GM12878 (cell line): ENCODE data around the gene HERPUD1. TPM values are rescaled to one million over a fixed set of nuclear protein-coding genes. Genes with fewer than 3 reads are reported as not detected.

Experiments used
- ASH2L ChIP-seq: fragments of 300-600, 200-600 bp; sonication (generic); IDR thresholded peaks from 2 replicates; pipeline ENCODE4 v1.6.1; 2017; ENCODE audit warnings: low read depth, mild to moderate bottlenecking, borderline replicate concordance
- ATF7 ChIP-seq: fragments of 450-650 bp; IDR thresholded peaks from 2 replicates; pipeline ENCODE4 v1.6.1; 2016; ENCODE audit warnings: low read depth, mild to moderate bottlenecking
- BMI1 ChIP-seq: fragments of 450-650 bp; IDR thresholded peaks from 2 replicates; pipeline ENCODE4 v1.6.1; 2016; ENCODE audit warnings: mild to moderate bottlenecking, moderate library complexity, borderline replicate concordance
- CBX5 ChIP-seq: sonication (generic); IDR thresholded peaks from 2 replicates; pipeline ENCODE4 v1.6.1; 2016; ENCODE audit warnings: low read depth, moderate library complexity, mild to moderate bottlenecking, inconsistent platforms
- CHD2 ChIP-seq: IDR thresholded peaks from 2 replicates; pipeline ENCODE4 v1.6.1; 2011; ENCODE audit warnings: low read depth, low read length, improper control_type of control experiment, borderline replicate concordance
- CREB1 ChIP-seq: IDR thresholded peaks from 2 replicates; pipeline ENCODE4 v1.6.1; 2012; ENCODE audit warnings: low read depth, mild to moderate bottlenecking, inconsistent platforms
- DPF2 ChIP-seq: fragments of 450-650 bp; IDR thresholded peaks from 2 replicates; pipeline ENCODE4 v1.6.1; 2017; ENCODE audit warnings: mild to moderate bottlenecking
- EED ChIP-seq: sonication (generic); IDR thresholded peaks from 2 replicates; pipeline ENCODE4 v1.6.1; 2016; ENCODE audit warnings: antibody characterized with exemption, low read depth
- ESRRA ChIP-seq: IDR thresholded peaks from 2 replicates; pipeline ENCODE4 v1.6.1; 2012; ENCODE audit warnings: mild to moderate bottlenecking, low read length, improper control_type of control experiment
- FOXM1 ChIP-seq: IDR thresholded peaks from 2 replicates; pipeline ENCODE4 v1.6.1; 2012; ENCODE audit warnings: low read depth, mild to moderate bottlenecking, inconsistent platforms, low read length, moderate library complexity
- IKZF1 ChIP-seq: fragments of 450-650 bp; conservative IDR thresholded peaks from 2 replicates; pipeline ENCODE4 v1.6.1; 2017; ENCODE audit warnings: antibody characterized with exemption, mild to moderate bottlenecking
- KLF5 ChIP-seq: fragments of 450-650 bp; IDR thresholded peaks from 2 replicates; pipeline ENCODE4 v1.6.1; 2014; ENCODE audit warnings: mild to moderate bottlenecking; ENCODE audit not compliant: partially characterized antibody
- MEF2A ChIP-seq: IDR thresholded peaks from 2 replicates; pipeline ENCODE4 v1.6.1; 2011; ENCODE audit warnings: low read depth, mild to moderate bottlenecking, low read length, moderate library complexity; ENCODE audit not compliant: insufficient read depth
- MEF2B ChIP-seq: fragments of 450-650 bp; IDR thresholded peaks from 2 replicates; pipeline ENCODE4 v1.6.1; 2018; ENCODE audit warnings: mild to moderate bottlenecking, moderate library complexity; ENCODE audit not compliant: partially characterized antibody, poor library complexity, severe bottlenecking
- MTA2 ChIP-seq: fragments of 450-650 bp; IDR thresholded peaks from 2 replicates; pipeline ENCODE4 v1.6.1; 2016; ENCODE audit warnings: low read depth, mild to moderate bottlenecking, moderate library complexity
- POLR2AphosphoS5 ChIP-seq: IDR thresholded peaks from 2 replicates; pipeline ENCODE4 v1.6.1; 2011; ENCODE audit warnings: mild to moderate bottlenecking, low read length, inconsistent platforms
- RAD21 ChIP-seq: IDR thresholded peaks from 2 replicates; pipeline ENCODE4 v1.6.1; 2011; ENCODE audit warnings: mild to moderate bottlenecking, low read depth, low read length, moderate library complexity; ENCODE audit not compliant: insufficient read depth
- RB1 ChIP-seq: fragments of 450-650 bp; formaldehyde crosslinking; IDR thresholded peaks from 2 replicates; pipeline ENCODE4 v1.6.1; 2017; ENCODE audit warnings: mild to moderate bottlenecking, borderline replicate concordance
- SIX5 ChIP-seq: IDR thresholded peaks from 2 replicates; pipeline ENCODE4 v1.6.1; 2011; ENCODE audit warnings: mild to moderate bottlenecking, low read depth, low read length, moderate library complexity; ENCODE audit not compliant: severe bottlenecking
- SMAD1 ChIP-seq: fragments of 450-650 bp; IDR thresholded peaks from 2 replicates; pipeline ENCODE4 v1.6.1; 2018; ENCODE audit warnings: mild to moderate bottlenecking, low read depth; ENCODE audit not compliant: partially characterized antibody
- WRNIP1 ChIP-seq: IDR thresholded peaks from 2 replicates; pipeline ENCODE4 v1.6.1; 2011; ENCODE audit warnings: low read depth, low read length, improper control_type of control experiment, borderline replicate concordance
- ZNF217 ChIP-seq: fragments of 450-650 bp; IDR thresholded peaks from 2 replicates; pipeline ENCODE4 v1.6.1; 2017; ENCODE audit warnings: antibody characterized with exemption, mild to moderate bottlenecking
- polyA plus RNA-seq, 11 experiments: library from polyadenylated mRNA; depleted of rRNA in 4 of 11; unstranded in 6 of 11; stranded (reverse) in 5 of 11; fragments of >200 nt; fragmentation: Nextera tagmentation in 4 of 11; fragmentation: Illumina TruSeq in 1 of 11; extraction: Ambion mirVana in 4 of 11; extraction: Trizol in 1 of 11; gene quantifications; 1 replicate in 1 of 11; 2 replicates in 10 of 11; pipeline versions ENCODE4 v1.2.1 to v1.2.3, GENCODE V29; 2011 to 2016; ENCODE audit warnings: inconsistent platforms in 2 of 11, missing spikeins in 2 of 11, low read depth in 1 of 11
- total RNA-seq, 4 experiments: library from RNA; depleted of rRNA in 3 of 4; stranded (reverse); fragments of >200 nt in 3 of 4; fragmentation: Illumina TruSeq in 1 of 4; extraction: Trizol in 1 of 4; gene quantifications; 2 replicates each; pipeline versions ENCODE4 v1.2.1 to v1.2.3, GENCODE V29; 2013 to 2021
- TF ChIP-seq, protein P1 (sequence below): fragments of 450-650 bp; IDR thresholded peaks from 2 replicates; pipeline ENCODE4 v1.6.1; 2018; ENCODE audit warnings: borderline replicate concordance, mild to moderate bottlenecking; ENCODE audit not compliant: partially characterized antibody
- TF ChIP-seq, protein P2 (sequence below): fragments of 450-650 bp; IDR thresholded peaks from 2 replicates; pipeline ENCODE4 v1.6.1; 2017; ENCODE audit warnings: mild to moderate bottlenecking
- TF ChIP-seq, protein P3 (sequence below): IDR thresholded peaks from 2 replicates; pipeline ENCODE4 v1.6.1; 2012; ENCODE audit warnings: low read depth, low read length, improper control_type of control experiment
- TF ChIP-seq, protein P4 (sequence below): IDR thresholded peaks from 2 replicates; pipeline ENCODE4 v1.6.1; 2011; ENCODE audit warnings: mild to moderate bottlenecking, low read depth, low read length, moderate library complexity; ENCODE audit not compliant: insufficient replicate concordance

HERPUD1 gene
- total and polyA plus RNA-seq, 10 of the 15 experiments (the other 5 are each of a cell fraction or from before 2014, with no cell fraction given), result 32.6 to 212 (median 122) TPM

DNA sequence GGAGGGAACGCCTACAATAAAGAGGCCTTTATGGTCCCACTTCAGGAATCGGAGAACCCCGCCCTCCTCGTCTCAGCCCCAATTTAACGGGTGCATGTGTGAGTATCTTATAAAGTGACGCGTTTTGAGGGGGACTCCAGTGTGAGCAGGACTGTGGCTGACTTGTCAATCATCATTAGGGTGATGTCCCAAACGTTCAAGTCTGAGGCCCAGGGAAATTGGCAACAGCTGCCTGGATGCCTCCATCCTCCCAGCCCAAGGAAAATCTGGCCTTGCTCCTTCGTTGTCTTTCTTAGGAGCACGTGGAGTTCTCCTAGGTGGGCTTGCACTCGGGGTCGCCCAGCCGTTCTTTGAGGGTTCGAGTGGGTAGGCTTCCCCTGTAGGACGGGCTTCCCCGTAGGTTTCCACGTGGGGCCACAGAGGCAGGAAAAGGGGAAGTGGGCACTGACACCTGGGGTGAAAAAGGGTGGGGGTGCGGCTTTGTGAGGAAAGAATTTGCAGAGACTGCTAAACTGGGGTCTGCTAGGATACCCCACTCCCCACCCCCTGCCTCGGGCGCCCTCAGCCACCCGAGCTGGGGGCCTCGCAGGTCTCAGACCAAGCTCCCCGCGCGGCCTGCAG, 561 bp upstream of the HERPUD1 start (continued):
- TF ChIP-seq MEF2B (peak; percentile 75), SIX5 (no peak), CHD2 (peak; percentile 14; the same call in 1 of the 2 replicates), ESRRA (no peak), BMI1 (no peak), RB1 (no peak), RAD21 (no peak), ASH2L (no peak), MEF2A (0 out of 2 replicates have a peak, but pooled peaks have one; percentile 53), DPF2 (peak; percentile 99), KLF5 (no peak), WRNIP1 (no peak), IKZF1 (peak; percentile 95), CREB1 (peak; percentile 63; the same call in 1 of the 2 replicates), CBX5 (0 out of 2 replicates have a peak, but pooled peaks have one; percentile 20), POLR2AphosphoS5 (no peak), ZNF217 (peak; percentile 57; the same call in 1 of the 2 replicates), MTA2 (peak; percentile 89), SMAD1 (peak; percentile 19), ATF7 (peak; percentile 81; the same call in 1 of the 2 replicates), EED (peak; percentile 92), FOXM1 (peak; percentile 81)
- TF ChIP-seq, protein P1, sequence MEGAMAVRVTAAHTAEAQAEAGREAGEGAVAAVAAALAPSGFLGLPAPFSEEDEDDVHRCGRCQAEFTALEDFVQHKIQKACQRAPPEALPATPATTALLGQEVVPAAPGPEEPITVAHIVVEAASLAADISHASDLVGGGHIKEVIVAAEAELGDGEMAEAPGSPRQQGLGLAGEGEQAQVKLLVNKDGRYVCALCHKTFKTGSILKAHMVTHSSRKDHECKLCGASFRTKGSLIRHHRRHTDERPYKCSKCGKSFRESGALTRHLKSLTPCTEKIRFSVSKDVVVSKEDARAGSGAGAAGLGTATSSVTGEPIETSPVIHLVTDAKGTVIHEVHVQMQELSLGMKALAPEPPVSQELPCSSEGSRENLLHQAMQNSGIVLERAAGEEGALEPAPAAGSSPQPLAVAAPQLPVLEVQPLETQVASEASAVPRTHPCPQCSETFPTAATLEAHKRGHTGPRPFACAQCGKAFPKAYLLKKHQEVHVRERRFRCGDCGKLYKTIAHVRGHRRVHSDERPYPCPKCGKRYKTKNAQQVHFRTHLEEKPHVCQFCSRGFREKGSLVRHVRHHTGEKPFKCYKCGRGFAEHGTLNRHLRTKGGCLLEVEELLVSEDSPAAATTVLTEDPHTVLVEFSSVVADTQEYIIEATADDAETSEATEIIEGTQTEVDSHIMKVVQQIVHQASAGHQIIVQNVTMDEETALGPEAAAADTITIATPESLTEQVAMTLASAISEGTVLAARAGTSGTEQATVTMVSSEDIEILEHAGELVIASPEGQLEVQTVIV, result no peak
- TF ChIP-seq, protein P2, sequence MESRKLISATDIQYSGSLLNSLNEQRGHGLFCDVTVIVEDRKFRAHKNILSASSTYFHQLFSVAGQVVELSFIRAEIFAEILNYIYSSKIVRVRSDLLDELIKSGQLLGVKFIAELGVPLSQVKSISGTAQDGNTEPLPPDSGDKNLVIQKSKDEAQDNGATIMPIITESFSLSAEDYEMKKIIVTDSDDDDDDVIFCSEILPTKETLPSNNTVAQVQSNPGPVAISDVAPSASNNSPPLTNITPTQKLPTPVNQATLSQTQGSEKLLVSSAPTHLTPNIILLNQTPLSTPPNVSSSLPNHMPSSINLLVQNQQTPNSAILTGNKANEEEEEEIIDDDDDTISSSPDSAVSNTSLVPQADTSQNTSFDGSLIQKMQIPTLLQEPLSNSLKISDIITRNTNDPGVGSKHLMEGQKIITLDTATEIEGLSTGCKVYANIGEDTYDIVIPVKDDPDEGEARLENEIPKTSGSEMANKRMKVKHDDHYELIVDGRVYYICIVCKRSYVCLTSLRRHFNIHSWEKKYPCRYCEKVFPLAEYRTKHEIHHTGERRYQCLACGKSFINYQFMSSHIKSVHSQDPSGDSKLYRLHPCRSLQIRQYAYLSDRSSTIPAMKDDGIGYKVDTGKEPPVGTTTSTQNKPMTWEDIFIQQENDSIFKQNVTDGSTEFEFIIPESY, result 0 out of 2 replicates have a peak, but pooled peaks have one; percentile 1
- TF ChIP-seq, protein P3, sequence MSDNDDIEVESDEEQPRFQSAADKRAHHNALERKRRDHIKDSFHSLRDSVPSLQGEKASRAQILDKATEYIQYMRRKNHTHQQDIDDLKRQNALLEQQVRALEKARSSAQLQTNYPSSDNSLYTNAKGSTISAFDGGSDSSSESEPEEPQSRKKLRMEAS, result peak; percentile 88
- TF ChIP-seq, protein P4, sequence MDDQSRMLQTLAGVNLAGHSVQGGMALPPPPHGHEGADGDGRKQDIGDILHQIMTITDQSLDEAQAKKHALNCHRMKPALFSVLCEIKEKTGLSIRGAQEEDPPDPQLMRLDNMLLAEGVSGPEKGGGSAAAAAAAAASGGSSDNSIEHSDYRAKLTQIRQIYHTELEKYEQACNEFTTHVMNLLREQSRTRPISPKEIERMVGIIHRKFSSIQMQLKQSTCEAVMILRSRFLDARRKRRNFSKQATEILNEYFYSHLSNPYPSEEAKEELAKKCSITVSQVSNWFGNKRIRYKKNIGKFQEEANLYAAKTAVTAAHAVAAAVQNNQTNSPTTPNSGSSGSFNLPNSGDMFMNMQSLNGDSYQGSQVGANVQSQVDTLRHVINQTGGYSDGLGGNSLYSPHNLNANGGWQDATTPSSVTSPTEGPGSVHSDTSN, result peak; percentile 76
